OCI-M1 (cell line): ENCODE measurements around the gene NOC4L.
A peak's percentile ranks its signal among the peaks of the same experiment; 100 is the strongest.
"Not testable (repeated sequence)": the region's sequence is repeated elsewhere in the genome, so short reads cannot be mapped to it uniquely, and the experiment has no call there.

Experiments used
- DNase-seq: peaks from one replicate; lab custom pipeline; 2025; lab: John Stamatoyannopoulos, UW

Gene NOC4L

DNA sequence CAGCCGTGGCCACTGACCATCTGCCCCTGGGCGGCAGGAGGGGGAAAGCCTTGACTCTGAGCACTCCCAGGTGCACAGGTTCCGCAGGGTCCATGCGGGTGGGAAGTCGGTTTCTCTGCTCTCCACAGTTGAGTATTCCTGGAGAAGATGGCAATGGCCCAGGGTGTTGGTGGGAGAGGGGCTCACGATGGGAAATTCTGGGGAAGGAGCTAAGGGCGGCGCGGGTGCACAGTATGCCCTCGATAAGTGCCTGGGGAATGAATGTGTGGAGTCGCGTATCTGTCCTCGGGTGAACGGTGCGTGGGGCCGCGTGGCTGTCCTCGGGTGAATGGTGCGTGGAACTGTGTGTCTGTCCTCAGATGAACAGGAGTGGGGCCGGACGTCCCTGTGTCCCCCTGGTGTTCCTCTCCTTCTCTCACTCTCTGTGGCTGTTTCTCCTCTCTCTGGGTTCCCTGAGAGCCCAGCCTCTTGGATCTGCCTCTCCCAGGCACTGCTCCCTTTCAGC, 38.0 kb downstream of the NOC4L start:
- no peak for DNase-seq

GRCh38 chr12:132182711-132183365, 38.6 kb downstream of the NOC4L start:
- no peak for DNase-seq

- DNase-seq = no peak
These were observed 41.4 kb downstream of the NOC4L start for GRCh38 chr12:132185705-132186104.

GRCh38 chr12:132186208-132186856, 42.1 kb downstream of the NOC4L start:
- DNase-seq = no peak

DNA sequence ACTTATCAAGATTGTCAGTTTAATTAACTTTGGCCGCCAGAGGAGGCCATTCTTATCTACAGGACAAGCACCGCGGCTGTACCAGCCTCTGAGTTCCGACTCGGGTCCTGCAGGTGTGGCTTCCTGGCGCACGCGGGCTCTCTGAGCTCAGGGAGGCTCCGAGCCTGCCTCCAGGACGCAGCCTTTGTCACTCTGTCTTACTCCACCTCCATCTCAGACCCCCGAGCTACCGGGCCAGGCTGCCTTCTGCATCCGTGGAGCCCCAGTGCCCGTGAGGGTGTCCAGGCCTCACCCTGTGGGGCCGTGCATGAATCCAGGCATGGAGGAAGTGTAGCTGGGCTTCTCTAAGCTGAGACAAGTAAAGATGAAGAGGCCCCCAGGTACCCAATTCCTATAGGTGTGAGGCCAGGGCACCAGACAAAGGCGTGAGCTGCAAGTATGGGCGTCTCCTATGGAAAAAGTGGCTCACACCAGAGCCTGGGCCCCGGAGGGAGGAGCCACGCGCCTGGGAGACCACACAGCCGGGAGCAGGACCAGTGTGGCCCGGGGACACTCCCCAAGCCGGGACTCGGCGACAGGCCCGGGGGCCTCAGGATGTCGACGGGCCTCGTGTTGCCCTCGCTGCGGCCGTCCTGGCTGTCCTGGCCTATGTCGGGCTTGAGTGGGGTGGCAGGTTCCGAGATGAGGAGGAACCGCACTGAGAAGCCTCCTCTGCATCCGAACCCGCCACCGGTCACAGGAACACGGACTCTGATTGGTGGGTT, 42.8 kb downstream of the NOC4L start:
- peak; percentile 5 for DNase-seq

DNA sequence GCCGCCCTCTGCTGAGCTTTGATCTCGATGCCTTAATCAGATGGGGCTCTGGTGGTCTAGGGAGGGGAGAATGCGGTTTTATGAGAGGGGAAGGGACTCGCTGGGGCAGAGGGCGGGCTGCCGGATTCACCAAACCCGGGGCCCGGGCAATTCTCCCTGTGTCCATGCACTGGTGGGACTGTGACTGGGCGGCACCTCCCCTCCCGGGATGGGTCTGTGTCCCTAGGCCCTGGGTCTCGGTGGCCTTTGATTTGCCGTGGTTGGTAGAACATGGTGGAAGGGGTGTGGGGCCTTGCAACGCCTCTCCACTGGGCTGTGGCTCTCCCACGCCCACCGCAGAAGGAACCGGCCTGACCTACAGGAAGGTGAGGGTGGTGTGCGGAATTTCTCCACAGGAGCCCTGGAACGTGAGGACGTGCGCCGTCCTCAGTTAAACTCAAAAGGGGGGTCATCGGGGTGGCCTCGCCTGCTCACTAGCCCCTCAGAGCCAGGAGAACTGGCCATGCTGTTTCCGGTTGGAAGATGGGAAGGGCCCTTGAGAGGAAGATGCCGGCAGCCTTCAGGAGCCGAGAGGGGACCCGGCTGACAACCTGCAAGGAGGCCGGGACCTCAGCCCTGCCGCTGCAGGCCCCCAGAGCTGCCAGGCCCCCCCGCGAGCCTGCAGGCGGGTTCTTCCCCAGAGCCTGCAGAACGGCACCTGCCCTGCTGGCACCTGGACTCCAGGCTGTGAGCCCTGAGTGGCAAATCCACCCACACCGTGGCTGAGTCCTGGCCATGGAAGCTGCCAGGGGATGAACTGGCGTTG, 43.6 kb downstream of the NOC4L start:
- DNase-seq = no peak

DNA sequence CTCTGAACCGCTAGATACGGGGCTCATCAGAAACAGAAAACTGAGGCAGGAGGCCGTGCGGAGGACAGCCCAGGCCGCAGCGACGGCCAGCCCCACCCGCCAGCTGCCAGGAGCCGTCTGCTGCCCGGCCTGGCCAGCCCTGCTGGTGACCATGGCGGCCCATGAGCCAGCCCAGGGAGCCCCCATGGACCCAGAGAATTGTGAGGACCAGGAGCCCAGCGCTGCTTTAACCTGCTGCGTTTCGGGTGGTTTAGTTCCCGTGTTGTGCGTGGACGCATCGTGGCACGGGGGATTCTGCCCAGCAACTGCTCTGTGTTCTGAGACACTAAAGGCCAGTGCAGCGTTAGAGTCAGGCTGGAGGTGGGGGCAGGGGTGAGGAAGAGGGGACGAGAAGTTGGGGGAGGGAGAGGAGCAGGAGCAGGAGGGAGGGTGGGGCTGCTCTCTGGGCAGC, 44.2 kb downstream of the NOC4L start:
- DNase-seq = no peak

- DNase-seq = no peak
These were observed 44.7 kb downstream of the NOC4L start for GRCh38 chr12:132188916-132189325.

GRCh38 chr12:132189378-132190011, 45.2 kb downstream of the NOC4L start:
- peak; percentile 81 for DNase-seq

- DNase-seq = no peak
These were observed 45.9 kb downstream of the NOC4L start for GRCh38 chr12:132190012-132190755.

DNA sequence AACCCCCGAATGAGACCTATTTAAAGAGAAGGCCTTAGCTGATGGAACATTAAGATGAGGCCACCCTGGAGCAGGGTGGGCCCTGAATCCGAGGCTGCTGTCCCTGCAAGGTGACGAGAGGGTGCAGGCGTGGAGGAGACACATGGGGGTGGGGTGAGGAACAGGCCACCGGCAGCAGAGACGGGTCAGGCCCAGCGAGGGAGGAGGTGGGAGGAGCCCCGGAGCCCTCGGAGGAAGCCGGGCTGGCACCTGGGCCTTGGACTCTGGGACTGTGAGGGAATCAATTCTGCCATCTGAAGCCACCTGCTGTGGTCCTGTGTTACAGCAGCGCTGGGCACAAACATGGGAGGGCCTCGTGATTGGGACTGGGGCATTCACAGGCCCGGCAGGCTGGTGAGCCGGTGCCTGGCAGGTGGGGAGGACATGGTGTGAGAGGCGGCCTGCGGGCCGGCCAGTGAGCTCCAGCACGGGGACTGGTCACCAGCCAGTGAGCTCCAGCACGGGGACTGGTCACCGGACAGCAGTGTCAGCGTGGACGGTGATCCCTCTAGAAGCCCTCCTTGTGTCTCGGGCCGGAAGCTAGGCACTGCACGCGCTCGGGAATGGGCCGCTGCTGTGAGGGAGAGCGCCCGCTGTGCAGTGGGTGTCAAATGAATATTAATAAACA, 46.7 kb downstream of the NOC4L start:
- no peak for DNase-seq

GRCh38 chr12:132191715-132192553, 47.7 kb downstream of the NOC4L start:
- no peak for DNase-seq

- peak; percentile 1 for DNase-seq
These were observed 49.8 kb downstream of the NOC4L start for GRCh38 chr12:132194056-132194455.

DNA sequence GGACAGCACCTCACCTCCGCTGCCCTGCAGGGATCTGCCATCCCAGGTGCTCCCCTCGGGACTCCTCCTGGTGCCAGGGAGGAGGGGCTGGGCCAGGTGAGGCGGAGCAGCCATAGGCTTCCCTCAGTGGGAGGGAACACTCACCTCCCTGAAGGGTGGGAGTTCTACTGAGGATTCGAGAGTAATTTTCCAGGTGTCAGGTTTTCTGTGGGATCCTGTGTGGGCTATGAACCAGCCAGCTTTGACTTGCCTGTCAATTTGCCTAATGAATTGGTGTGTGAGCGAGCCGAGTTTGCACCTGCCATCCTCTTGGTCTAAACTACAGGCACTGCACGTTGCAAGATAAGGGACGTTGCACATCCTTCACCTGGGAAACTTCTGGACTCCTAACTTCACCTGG, 50.3 kb downstream of the NOC4L start:
- DNase-seq = no peak

- not testable (repeated sequence) for DNase-seq
These were observed 51.0 kb downstream of the NOC4L start for GRCh38 chr12:132195242-132195641.

DNA sequence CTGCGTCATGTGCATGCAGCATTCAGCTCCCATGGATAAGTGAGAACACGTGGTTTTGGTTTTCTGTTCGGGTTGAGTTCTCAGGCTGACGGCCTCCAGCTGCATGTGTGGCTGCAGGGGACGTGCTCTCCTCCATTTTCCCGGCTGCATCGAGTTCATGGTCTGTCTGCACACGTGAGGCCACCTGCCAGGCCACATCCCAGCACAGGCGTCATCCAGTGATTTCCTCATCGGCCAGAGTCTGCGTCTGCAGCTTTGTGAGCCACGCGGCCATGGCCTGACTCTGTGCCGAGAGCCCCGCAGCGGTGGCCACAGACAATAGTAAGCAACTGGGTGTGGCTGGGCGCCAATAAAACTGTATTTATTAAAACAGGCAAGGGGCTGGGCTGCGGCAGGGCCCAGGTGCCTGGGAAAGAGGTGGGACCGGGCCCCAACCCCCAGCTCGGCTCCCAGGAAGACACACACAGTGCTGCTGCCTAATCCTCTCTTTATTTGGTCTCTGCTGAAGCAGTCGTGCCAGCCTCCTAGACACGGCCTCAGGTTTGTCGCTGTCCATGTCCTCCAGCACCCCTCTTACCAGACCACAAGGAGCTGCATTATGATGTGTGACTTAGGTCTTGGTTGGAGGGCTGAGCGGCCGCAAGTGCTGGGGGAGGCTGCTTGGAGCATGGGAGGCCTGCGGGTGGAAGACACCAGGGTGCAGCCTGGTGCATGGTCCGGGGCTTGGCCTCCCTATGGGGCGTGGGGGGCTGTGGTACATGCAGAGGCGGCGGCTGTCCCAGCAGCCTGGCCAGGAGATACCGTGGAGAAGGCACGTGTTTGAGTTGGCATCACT, 52.0 kb downstream of the NOC4L start:
- no peak for DNase-seq

- DNase-seq = no peak
These were observed 52.7 kb downstream of the NOC4L start for GRCh38 chr12:132196873-132197390.
